22Rv1 (cell line): ENCODE results near the gene ZNF436.

Source experiments
- ZFX ChIP-seq: fragments of 450-650 bp; IDR thresholded peaks from 2 replicates; pipeline ENCODE4 v1.6.1; 2017; ENCODE audit warnings: antibody characterized with exemption, borderline replicate concordance
- TF ChIP-seq, protein P1 (sequence below): fragments of 450-650 bp; IDR thresholded peaks from 2 replicates; pipeline ENCODE4 v1.5.1; 2017; ENCODE audit warnings: mild to moderate bottlenecking

DNA sequence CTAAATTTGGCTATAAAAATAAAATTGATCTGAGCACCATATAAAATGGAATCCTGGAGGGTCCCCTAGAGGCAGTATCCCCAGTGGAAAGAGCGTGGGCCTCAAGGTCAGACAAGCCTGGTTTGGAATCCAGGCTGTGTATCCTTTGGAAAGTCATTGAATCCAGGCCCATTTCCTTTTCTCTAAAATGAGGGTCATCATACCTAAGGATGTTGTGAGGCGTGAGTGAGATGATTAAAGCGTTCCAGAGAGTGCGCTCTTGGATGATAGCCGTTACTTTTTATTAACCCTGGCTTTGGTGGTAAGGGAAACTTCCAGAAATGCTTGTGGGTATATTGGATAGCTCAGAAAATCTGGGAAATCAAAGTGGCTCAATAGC, 683 bp upstream of the ZNF436 start:
- TF ChIP-seq, protein P1, sequence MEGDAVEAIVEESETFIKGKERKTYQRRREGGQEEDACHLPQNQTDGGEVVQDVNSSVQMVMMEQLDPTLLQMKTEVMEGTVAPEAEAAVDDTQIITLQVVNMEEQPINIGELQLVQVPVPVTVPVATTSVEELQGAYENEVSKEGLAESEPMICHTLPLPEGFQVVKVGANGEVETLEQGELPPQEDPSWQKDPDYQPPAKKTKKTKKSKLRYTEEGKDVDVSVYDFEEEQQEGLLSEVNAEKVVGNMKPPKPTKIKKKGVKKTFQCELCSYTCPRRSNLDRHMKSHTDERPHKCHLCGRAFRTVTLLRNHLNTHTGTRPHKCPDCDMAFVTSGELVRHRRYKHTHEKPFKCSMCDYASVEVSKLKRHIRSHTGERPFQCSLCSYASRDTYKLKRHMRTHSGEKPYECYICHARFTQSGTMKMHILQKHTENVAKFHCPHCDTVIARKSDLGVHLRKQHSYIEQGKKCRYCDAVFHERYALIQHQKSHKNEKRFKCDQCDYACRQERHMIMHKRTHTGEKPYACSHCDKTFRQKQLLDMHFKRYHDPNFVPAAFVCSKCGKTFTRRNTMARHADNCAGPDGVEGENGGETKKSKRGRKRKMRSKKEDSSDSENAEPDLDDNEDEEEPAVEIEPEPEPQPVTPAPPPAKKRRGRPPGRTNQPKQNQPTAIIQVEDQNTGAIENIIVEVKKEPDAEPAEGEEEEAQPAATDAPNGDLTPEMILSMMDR = no peak
- no peak for TF ChIP-seq ZFX
